ENCODE measurements around the gene CAMSAP1. TPM values are rescaled to one million over a fixed set of nuclear protein-coding genes. Genes with fewer than 3 reads are reported as not detected.

The CAMSAP1 gene
- total RNA-seq, 1 experiment from 2014 or later = 14.5 TPM

- no peak overlapping the region for H3K4me3 ChIP-seq
- no peaks in the 10 kb centered on the region for H3K36me3 ChIP-seq
- DNase-seq = no peak
- no peaks in the 10 kb centered on the region for H3K27me3 ChIP-seq
- no peaks in the 10 kb centered on the region for H3K9me3 ChIP-seq
Observed at GRCh38 chr9:135774239-135774747, 133.1 kb downstream of the CAMSAP1 start.

GRCh38 chr9:135773530-135774238 is 133.7 kb downstream of the CAMSAP1 start:
- no peak for DNase-seq
- no peak overlapping the region for H3K4me3 ChIP-seq
- H3K36me3 ChIP-seq = no peaks in the 10 kb centered on the region
- no peaks in the 10 kb centered on the region for H3K27me3 ChIP-seq
- no peaks in the 10 kb centered on the region for H3K9me3 ChIP-seq

GRCh38 chr9:135772702-135773493 is 134.4 kb downstream of the CAMSAP1 start:
- H3K36me3 ChIP-seq = no peaks in the 10 kb centered on the region
- no peak for DNase-seq
- H3K27me3 ChIP-seq = no peaks in the 10 kb centered on the region
- no peaks in the 10 kb centered on the region for H3K9me3 ChIP-seq
- no peak overlapping the region for H3K4me3 ChIP-seq

- Histone ChIP-seq H3K9me3 (no peaks in the 10 kb centered on the region), H3K27me3 (no peaks in the 10 kb centered on the region), H3K36me3 (no peaks in the 10 kb centered on the region), H3K4me3 (no peak overlapping the region)
- DNase-seq = no peak
Observed at GRCh38 chr9:135772056-135772646, 135.2 kb downstream of the CAMSAP1 start.

- no peak for DNase-seq
Observed at GRCh38 chr9:135771401-135772051, 135.8 kb downstream of the CAMSAP1 start.

GRCh38 chr9:135770771-135771170 is 136.6 kb downstream of the CAMSAP1 start:
- DNase-seq = no peak
- H3K4me3 ChIP-seq = no peak overlapping the region
- H3K27me3 ChIP-seq = no peaks in the 10 kb centered on the region
- no peaks in the 10 kb centered on the region for H3K36me3 ChIP-seq
- H3K9me3 ChIP-seq = peaks cover 5% of the 10 kb centered on the region; the same call in 1 of the 2 replicates

More at GRCh38 chr9:135771401-135772051, 135.8 kb downstream of the CAMSAP1 start:
- Histone ChIP-seq H3K36me3 (no peaks in the 10 kb centered on the region), H3K9me3 (no peaks in the 10 kb centered on the region), H3K4me3 (no peak overlapping the region), H3K27me3 (no peaks in the 10 kb centered on the region)

- H3K4me3 ChIP-seq = no peak overlapping the region
- H3K9me3 ChIP-seq = peaks cover 5% of the 10 kb centered on the region; the same call in 1 of the 2 replicates
- H3K27me3 ChIP-seq = no peaks in the 10 kb centered on the region
- DNase-seq = no peak
- H3K36me3 ChIP-seq = no peaks in the 10 kb centered on the region
Observed at GRCh38 chr9:135770203-135770535, 137.2 kb downstream of the CAMSAP1 start.

GRCh38 chr9:135769489-135770202 is 137.7 kb downstream of the CAMSAP1 start:
- no peak for DNase-seq
- H3K9me3 ChIP-seq = peaks cover 5% of the 10 kb centered on the region; the same call in 1 of the 2 replicates
- no peaks in the 10 kb centered on the region for H3K36me3 ChIP-seq

GRCh38 chr9:135768516-135769218 is 138.7 kb downstream of the CAMSAP1 start:
- peaks cover 5% of the 10 kb centered on the region; the same call in 1 of the 2 replicates for H3K9me3 ChIP-seq
- DNase-seq = no peak
- H3K4me3 ChIP-seq = no peak overlapping the region
- no peaks in the 10 kb centered on the region for H3K27me3 ChIP-seq
- H3K36me3 ChIP-seq = no peaks in the 10 kb centered on the region

More at GRCh38 chr9:135769489-135770202, 137.7 kb downstream of the CAMSAP1 start:
- Histone ChIP-seq H3K4me3 (no peak overlapping the region), H3K27me3 (no peaks in the 10 kb centered on the region)

GRCh38 chr9:135766707-135767106 is 140.6 kb downstream of the CAMSAP1 start:
- Histone ChIP-seq H3K9me3 (peaks cover 5% of the 10 kb centered on the region; the same call in 1 of the 2 replicates), H3K4me3 (no peak overlapping the region), H3K36me3 (no peaks in the 10 kb centered on the region), H3K27me3 (no peaks in the 10 kb centered on the region)
- DNase-seq = no peak

- H3K9me3 ChIP-seq = peaks cover 5% of the 10 kb centered on the region; the same call in 1 of the 2 replicates
- DNase-seq = no peak
Observed at GRCh38 chr9:135766251-135766650, 141.1 kb downstream of the CAMSAP1 start.

GRCh38 chr9:135765416-135765815 is 141.9 kb downstream of the CAMSAP1 start:
- H3K9me3 ChIP-seq = peaks cover 5% of the 10 kb centered on the region; the same call in 1 of the 2 replicates
- H3K27me3 ChIP-seq = no peaks in the 10 kb centered on the region
- H3K4me3 ChIP-seq = no peak overlapping the region
- H3K36me3 ChIP-seq = no peaks in the 10 kb centered on the region
- DNase-seq = no peak

More at GRCh38 chr9:135766251-135766650, 141.1 kb downstream of the CAMSAP1 start:
- H3K36me3 ChIP-seq = no peaks in the 10 kb centered on the region
- H3K27me3 ChIP-seq = no peaks in the 10 kb centered on the region
- H3K4me3 ChIP-seq = no peak overlapping the region

GRCh38 chr9:135764731-135765130 is 142.6 kb downstream of the CAMSAP1 start:
- no peaks in the 10 kb centered on the region for H3K27me3 ChIP-seq
- H3K36me3 ChIP-seq = no peaks in the 10 kb centered on the region
- no peak for DNase-seq
- H3K9me3 ChIP-seq = peaks cover 5% of the 10 kb centered on the region; the same call in 1 of the 2 replicates
- H3K4me3 ChIP-seq = no peak overlapping the region

- no peaks in the 10 kb centered on the region for H3K36me3 ChIP-seq
- DNase-seq = no peak
- peaks cover 5% of the 10 kb centered on the region; the same call in 1 of the 2 replicates for H3K9me3 ChIP-seq
- no peaks in the 10 kb centered on the region for H3K27me3 ChIP-seq
- H3K4me3 ChIP-seq = no peak overlapping the region
Observed at GRCh38 chr9:135763716-135764446, 143.5 kb downstream of the CAMSAP1 start.

GRCh38 chr9:135762921-135763320 is 144.4 kb downstream of the CAMSAP1 start:
- no peaks in the 10 kb centered on the region for H3K36me3 ChIP-seq
- peaks cover 5% of the 10 kb centered on the region; the same call in 1 of the 2 replicates for H3K9me3 ChIP-seq
- no peak overlapping the region for H3K4me3 ChIP-seq
- H3K27me3 ChIP-seq = no peaks in the 10 kb centered on the region
- DNase-seq = no peak

All from MG63 (cell line).